ENCODE measurements around the gene PPP1R3G. TPM values are rescaled to one million over a fixed set of nuclear protein-coding genes. Genes with fewer than 3 reads are reported as not detected.

Gene PPP1R3G
- total RNA-seq, 2 donors from 2014 or later, result not detected

GRCh38 chr6:5053038-5053437 is 32.1 kb upstream of the PPP1R3G start:
- no peaks in the 10 kb centered on the region for H3K36me3 Mint-ChIP-seq (ENCODE audit: low read depth)
- no peaks in the 10 kb centered on the region for H3K4me1 Mint-ChIP-seq
- Histone ChIP-seq H3K27me3 (ENCODE audit: control insufficient read depth, insufficient read depth, low read length, poor library complexity, severe bottlenecking) (no peaks in the 10 kb centered on the region), H3K9me3 (ENCODE audit: control insufficient read depth, low read length) (peaks cover 17% of the 10 kb centered on the region), H3K36me3 (ENCODE audit: control insufficient read depth, insufficient read depth, low read length) (no peaks in the 10 kb centered on the region), H3K9ac (ENCODE audit: extremely low read depth, low read length, poor library complexity, severe bottlenecking) (no peak overlapping the region), H3K4me3 (ENCODE audit: low read length) (no peak overlapping the region), H3K4me1 (ENCODE audit: control insufficient read depth, insufficient read depth, low read length) (no peaks in the 10 kb centered on the region), H3K27ac (ENCODE audit: low read depth, low read length) (no peak overlapping the region)
- H3K9me3 Mint-ChIP-seq, result peaks cover 19% of the 10 kb centered on the region
- no peak overlapping the region for H3K4me3 Mint-ChIP-seq
- no peak for DNase-seq
- H3K27ac Mint-ChIP-seq, result no peak overlapping the region
- no peaks in the 10 kb centered on the region for H3K27me3 Mint-ChIP-seq (ENCODE audit: insufficient read depth)
- TF ChIP-seq, protein P1, sequence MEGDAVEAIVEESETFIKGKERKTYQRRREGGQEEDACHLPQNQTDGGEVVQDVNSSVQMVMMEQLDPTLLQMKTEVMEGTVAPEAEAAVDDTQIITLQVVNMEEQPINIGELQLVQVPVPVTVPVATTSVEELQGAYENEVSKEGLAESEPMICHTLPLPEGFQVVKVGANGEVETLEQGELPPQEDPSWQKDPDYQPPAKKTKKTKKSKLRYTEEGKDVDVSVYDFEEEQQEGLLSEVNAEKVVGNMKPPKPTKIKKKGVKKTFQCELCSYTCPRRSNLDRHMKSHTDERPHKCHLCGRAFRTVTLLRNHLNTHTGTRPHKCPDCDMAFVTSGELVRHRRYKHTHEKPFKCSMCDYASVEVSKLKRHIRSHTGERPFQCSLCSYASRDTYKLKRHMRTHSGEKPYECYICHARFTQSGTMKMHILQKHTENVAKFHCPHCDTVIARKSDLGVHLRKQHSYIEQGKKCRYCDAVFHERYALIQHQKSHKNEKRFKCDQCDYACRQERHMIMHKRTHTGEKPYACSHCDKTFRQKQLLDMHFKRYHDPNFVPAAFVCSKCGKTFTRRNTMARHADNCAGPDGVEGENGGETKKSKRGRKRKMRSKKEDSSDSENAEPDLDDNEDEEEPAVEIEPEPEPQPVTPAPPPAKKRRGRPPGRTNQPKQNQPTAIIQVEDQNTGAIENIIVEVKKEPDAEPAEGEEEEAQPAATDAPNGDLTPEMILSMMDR (conservative IDR thresholded peaks at IDR 0.05), result no peak

DNA sequence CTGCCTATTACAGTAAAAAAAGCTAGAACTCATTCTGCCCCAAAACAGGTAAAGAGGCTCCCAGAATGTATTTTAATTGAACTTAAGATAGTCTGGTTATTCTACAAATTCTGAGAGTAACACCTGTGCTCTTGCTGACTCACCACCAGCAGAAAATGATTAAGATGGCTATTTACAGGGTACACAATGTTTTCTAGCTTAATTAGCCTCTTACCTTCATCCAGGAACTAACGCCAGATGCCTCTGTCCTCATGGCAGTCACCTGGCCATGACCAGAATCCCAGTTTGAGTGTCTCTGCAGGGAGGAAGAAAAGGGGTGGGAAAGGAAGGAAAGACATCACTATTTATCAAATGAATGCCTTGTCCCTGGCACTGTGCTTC is 31.3 kb upstream of the PPP1R3G start:
- H3K27ac ChIP-seq (ENCODE audit: low read depth, low read length), result no peak overlapping the region
- H3K4me3 ChIP-seq (ENCODE audit: low read length), result no peak overlapping the region
- WGBS, 2 experiments (ENCODE audit: insufficient coverage in 1 of 2, insufficient read length in 1 of 2), result 83 to 100% methylated on average over 1 of the region's 1 CpG
- no peaks in the 10 kb centered on the region for H3K4me1 ChIP-seq (ENCODE audit: control insufficient read depth, insufficient read depth, low read length)
- Mint-ChIP-seq H3K9me3 (peaks cover 19% of the 10 kb centered on the region), H3K36me3 (ENCODE audit: low read depth) (no peaks in the 10 kb centered on the region), H3K4me3 (no peak overlapping the region), H3K27ac (no peak overlapping the region), H3K27me3 (ENCODE audit: insufficient read depth) (no peaks in the 10 kb centered on the region), H3K4me1 (no peaks in the 10 kb centered on the region)
- TF ChIP-seq, protein P1 (conservative IDR thresholded peaks at IDR 0.05), result no peak
- no peaks in the 10 kb centered on the region for H3K27me3 ChIP-seq (ENCODE audit: control insufficient read depth, insufficient read depth, low read length, poor library complexity, severe bottlenecking)
- DNase-seq, result no peak
- H3K9ac ChIP-seq (ENCODE audit: extremely low read depth, low read length, poor library complexity, severe bottlenecking), result no peak overlapping the region
- H3K9me3 ChIP-seq (ENCODE audit: control insufficient read depth, low read length), result peaks cover 17% of the 10 kb centered on the region
- H3K36me3 ChIP-seq (ENCODE audit: control insufficient read depth, insufficient read depth, low read length), result no peaks in the 10 kb centered on the region

- Histone ChIP-seq H3K9ac (ENCODE audit: extremely low read depth, low read length, poor library complexity, severe bottlenecking) (no peak overlapping the region), H3K36me3 (ENCODE audit: control insufficient read depth, insufficient read depth, low read length) (no peaks in the 10 kb centered on the region), H3K27ac (ENCODE audit: low read depth, low read length) (no peak overlapping the region), H3K4me1 (ENCODE audit: control insufficient read depth, insufficient read depth, low read length) (no peaks in the 10 kb centered on the region), H3K4me3 (ENCODE audit: low read length) (no peak overlapping the region), H3K9me3 (ENCODE audit: control insufficient read depth, low read length) (peaks cover 17% of the 10 kb centered on the region), H3K27me3 (ENCODE audit: control insufficient read depth, insufficient read depth, low read length, poor library complexity, severe bottlenecking) (no peaks in the 10 kb centered on the region)
- Mint-ChIP-seq H3K36me3 (ENCODE audit: low read depth) (no peaks in the 10 kb centered on the region), H3K9me3 (peaks cover 19% of the 10 kb centered on the region), H3K4me1 (no peaks in the 10 kb centered on the region), H3K27me3 (ENCODE audit: insufficient read depth) (no peaks in the 10 kb centered on the region), H3K4me3 (no peak overlapping the region), H3K27ac (no peak overlapping the region)
- TF ChIP-seq, protein P1 (conservative IDR thresholded peaks at IDR 0.05), result no peak
- WGBS, 2 experiments (ENCODE audit: insufficient coverage in 1 of 2, insufficient read length in 1 of 2), result 89 to 100% methylated on average over 2 to 6 of the region's 6 CpGs
- DNase-seq, result no peak
Observed at GRCh38 chr6:5054245-5054873, 30.8 kb upstream of the PPP1R3G start.
